HL-60/S4 treated with retinoic acid at 250 ng/mL for 4 days and 3 days (cell line): ENCODE measurements around the gene SOCS2.

Experiments used
- in situ Hi-C: fragments of 300-500 bp; cut with MboI; formaldehyde crosslinking; loops from 2 replicates; pipeline ENCODE4 v1.7.0; 2022; ENCODE audit warnings: low sequenced_read_pairs

Gene SOCS2

GRCh38 chr12:93591137-93591868, 18.8 kb downstream of the SOCS2 start:
- in situ Hi-C loops = no loop called here

GRCh38 chr12:93592641-93593406, 20.3 kb downstream of the SOCS2 start:
- in situ Hi-C loops = no loop called here

- in situ Hi-C loops = no loop called here
Observed at GRCh38 chr12:93593843-93594242, 21.4 kb downstream of the SOCS2 start.

- in situ Hi-C loops = no loop called here
Observed at GRCh38 chr12:93594766-93595311, 22.4 kb downstream of the SOCS2 start.

GRCh38 chr12:93595351-93595750, 22.9 kb downstream of the SOCS2 start:
- in situ Hi-C loops = no loop called here

GRCh38 chr12:93597608-93598007, 25.1 kb downstream of the SOCS2 start:
- in situ Hi-C loops = no loop called here

- in situ Hi-C loops = no loop called here
Observed at GRCh38 chr12:93599192-93599591, 26.7 kb downstream of the SOCS2 start.

- in situ Hi-C loops = no loop called here
Observed at GRCh38 chr12:93601591-93601990, 29.1 kb downstream of the SOCS2 start.

- in situ Hi-C loops = no loop called here
Observed at GRCh38 chr12:93602897-93603668, 30.6 kb downstream of the SOCS2 start.

GRCh38 chr12:93603762-93604161, 31.3 kb downstream of the SOCS2 start:
- in situ Hi-C loops = no loop called here

GRCh38 chr12:93608313-93608712, 35.8 kb downstream of the SOCS2 start:
- in situ Hi-C loops = no loop called here

- in situ Hi-C loops = no loop called here
Observed at GRCh38 chr12:93609281-93610192, 37.1 kb downstream of the SOCS2 start.

GRCh38 chr12:93612776-93613175, 40.3 kb downstream of the SOCS2 start:
- in situ Hi-C loops = no loop called here

- in situ Hi-C loops = no loop called here
Observed at GRCh38 chr12:93614917-93615596, 42.6 kb downstream of the SOCS2 start.

- in situ Hi-C loops = no loop called here
Observed at GRCh38 chr12:93616584-93617101, 44.2 kb downstream of the SOCS2 start.

GRCh38 chr12:93618891-93619410, 46.5 kb downstream of the SOCS2 start:
- in situ Hi-C loops = no loop called here

- in situ Hi-C loops = no loop called here
Observed at GRCh38 chr12:93621986-93622385, 49.5 kb downstream of the SOCS2 start.

- in situ Hi-C loops = no loop called here
Observed at GRCh38 chr12:93622485-93622884, 50.0 kb downstream of the SOCS2 start.

GRCh38 chr12:93624595-93625294, 52.3 kb downstream of the SOCS2 start:
- in situ Hi-C loops = no loop called here
